GM19324 (cell line): ENCODE data around the gene SERPINB4.
"Not testable (repeated sequence)": the region's sequence is repeated elsewhere in the genome, so short reads cannot be mapped to it uniquely, and the experiment has no call there.

ENCODE experiments used
- ATAC-seq: cut with Tn5 transposase; IDR thresholded peaks from one replicate; pipeline ENCODE4 v1.9.1; 2021; ENCODE audit warnings: mild to moderate bottlenecking, moderate library complexity; ENCODE audit not compliant: unreplicated experiment, low FRiP score

Gene SERPINB4

DNA sequence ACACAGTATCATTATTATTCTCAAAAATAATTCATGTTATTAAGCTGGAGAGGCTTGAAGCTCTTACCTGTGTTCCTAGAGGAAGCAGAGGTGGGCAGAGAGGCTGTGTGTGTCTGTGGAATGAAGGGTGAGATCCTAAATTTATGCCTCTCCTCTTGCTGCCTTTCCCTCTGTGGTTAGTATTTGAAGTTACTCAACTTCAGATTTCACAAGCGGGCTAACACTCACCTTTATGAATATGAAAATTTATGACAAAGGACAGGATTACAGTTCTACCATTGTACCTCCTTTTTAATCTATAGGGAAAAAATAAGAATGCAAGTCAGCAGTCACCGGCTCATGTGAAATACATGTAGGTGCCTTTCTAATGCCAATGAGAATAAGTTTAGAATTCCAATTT lies at the start of gene SERPINB4:
Gene SERPINB4 (minus strand): TSS at position 115 of the 400 bp plus-strand sequence. CDS start 679 bp downstream, outside the sequence.
- ATAC-seq, result not testable (repeated sequence)

DNA sequence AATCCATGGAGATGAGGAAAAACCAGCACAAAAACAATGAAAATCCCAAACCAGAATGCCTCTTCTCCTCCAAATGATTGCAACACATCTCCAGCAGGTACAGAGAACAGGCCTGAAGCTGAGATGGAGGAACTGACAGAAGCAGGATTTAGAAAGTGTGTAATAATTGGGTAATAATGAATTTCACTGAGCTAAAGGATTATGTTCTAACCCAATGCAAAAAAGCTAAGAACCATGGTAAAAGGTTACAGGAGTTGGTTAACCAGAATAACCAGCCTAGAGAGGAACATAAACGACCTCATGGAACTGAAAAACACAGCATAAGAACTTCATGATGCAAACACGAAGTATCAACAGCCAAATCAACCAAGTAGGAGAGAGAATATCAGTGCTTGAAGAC lies 45.0 kb upstream of the SERPINB4 start:
- no peak for ATAC-seq

DNA sequence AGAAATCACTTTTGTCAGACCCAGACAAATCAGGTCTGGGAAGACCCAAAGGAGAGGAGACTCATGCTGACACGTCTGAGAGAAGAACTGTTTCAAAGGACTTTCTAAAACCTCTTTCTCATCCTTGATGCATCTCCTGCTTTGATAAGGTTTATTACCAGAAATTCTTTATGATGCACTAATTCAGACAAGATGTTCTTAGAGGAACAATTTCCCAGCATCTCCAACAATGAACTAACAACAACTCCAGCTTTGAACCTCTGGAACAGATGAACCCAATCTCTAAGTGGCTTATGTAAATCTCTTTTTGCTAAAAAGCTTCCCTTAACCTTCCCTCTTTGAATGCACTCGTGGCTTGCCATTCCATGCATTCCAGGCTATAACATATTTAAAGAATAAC lies 42.8 kb upstream of the SERPINB4 start:
- no peak for ATAC-seq

DNA sequence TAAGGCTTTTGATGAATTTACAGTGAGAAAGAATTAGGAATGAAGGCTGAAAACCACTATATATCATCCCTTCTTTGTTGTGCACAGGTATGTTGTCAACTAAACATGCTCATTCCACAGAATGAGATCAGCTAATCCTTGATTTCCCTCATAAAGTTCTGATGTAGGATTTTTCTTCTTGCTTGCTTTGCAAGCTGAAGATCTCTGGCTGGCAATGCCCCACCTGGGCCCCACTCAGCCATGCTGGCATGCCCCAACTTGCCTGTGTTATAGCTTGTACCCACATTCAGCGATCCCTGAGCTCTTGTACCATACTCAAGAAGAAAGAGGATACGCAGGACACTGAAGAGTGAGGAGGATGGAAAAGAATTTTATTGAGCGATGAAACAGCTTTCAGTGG lies 40.7 kb upstream of the SERPINB4 start:
- no peak for ATAC-seq

DNA sequence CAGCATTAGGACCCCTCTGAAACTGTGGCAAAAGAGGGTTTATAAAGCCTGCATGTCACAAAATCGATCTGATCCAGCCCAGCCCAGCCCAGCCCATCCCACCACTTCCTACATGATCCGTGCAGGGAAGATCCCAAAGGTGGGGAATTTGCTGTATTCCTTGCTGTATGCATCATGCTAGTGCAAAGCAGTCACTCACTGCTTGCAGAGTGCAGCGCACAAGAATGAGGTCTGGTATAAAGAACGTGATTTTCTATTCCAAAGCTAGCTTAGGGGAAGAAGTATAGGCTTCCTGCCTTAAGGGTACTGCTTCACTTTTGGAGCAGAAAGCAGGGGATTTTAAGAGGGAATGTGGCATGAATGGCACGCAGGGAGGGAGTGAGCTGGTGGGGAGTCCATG lies 39.8 kb upstream of the SERPINB4 start:
- ATAC-seq, result no peak

DNA sequence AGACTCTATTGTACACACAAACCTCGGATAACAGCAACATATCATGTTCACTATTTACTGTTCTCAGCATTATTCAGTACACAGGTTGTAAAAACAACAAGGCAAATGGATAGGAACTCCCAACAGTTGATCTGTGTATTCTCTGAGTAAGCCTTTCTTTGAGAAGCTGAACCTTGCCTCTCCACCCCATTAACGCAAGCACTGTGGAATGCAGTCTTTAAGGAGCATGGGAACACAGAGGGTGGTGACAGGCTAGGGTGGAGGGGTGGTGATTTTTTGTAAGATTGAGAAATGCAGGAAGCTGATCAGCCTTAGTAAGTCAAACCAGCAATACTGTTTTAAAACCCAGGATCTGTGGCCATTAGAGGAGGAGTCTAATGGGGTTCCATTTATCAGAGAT lies 39.1 kb upstream of the SERPINB4 start:
- ATAC-seq, result no peak

DNA sequence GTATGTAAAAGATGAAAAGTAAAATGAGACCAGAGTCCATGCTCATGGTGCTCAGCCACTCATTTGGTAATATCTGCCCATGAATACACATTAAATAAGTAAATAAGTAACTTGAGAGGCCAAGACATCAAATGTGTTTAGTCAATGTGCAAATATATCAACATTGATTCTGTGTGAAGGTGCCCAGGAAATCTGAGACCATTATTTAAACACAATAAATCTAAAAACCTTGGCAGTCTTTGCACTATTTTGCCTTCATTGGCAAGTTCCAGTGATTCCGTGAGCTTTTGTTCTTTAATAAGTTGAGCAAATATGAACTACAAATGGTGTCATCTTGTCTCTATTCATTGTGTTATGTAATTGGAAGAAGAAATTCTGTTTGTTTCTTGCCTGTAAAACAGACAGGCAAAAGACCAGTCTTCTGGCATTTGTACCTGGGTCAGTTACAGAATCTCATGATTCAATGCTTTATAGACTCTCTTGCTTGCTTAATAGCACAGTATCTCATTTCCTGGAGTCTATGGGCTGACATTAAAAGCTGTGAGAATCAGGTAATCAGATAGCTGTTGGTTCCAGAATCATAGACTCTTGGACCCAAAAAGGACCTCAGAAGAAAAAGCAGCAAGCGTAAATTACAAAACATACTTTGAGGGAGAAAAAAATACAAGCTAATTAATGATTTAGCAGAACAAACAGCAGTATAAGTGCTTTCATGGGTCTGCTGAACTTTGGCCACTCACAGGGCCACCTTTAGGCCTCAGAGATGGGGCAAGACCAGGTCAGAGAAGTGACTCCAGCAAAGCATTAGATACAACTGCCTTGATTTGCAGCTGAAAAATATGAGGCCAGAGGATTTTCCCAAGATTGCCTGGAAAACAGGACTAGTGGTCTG lies 37.6 kb upstream of the SERPINB4 start:
- ATAC-seq, result no peak

DNA sequence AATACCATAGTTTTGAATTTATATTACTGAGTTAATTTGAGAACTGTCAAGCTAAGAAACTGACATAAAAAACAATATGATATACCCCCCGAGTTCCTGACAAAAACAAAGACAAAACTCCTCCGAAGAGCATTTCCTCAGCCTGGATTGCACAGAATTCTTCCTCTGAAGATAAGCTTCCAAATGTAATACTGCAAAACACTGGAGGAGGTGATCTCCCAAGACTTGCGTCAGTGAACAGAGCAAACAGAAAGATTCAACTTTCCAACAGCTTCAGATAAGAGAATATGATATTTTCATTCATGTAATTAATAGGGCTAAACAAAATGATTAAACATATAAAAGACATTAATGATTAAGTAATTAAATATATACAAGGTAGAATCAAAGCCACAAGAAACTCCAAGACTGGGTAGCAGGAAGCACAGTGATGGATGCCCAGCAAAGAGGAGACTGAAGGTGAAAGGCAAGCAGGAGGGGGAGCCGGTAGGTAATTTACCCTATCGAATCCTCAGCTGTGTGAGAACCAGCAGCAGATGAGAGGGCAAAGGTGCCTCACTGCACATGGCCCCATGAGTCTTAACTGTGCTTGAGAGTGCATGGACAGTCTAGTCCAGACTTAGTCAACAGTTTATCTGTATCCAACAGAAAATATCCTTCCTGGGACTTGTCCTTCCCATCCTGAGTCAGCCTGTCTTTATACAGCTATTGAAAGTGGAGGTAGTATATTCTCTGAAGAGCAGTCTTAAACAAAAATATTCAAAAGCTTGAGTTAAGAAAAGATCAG lies 36.0 kb upstream of the SERPINB4 start:
- no peak for ATAC-seq

DNA sequence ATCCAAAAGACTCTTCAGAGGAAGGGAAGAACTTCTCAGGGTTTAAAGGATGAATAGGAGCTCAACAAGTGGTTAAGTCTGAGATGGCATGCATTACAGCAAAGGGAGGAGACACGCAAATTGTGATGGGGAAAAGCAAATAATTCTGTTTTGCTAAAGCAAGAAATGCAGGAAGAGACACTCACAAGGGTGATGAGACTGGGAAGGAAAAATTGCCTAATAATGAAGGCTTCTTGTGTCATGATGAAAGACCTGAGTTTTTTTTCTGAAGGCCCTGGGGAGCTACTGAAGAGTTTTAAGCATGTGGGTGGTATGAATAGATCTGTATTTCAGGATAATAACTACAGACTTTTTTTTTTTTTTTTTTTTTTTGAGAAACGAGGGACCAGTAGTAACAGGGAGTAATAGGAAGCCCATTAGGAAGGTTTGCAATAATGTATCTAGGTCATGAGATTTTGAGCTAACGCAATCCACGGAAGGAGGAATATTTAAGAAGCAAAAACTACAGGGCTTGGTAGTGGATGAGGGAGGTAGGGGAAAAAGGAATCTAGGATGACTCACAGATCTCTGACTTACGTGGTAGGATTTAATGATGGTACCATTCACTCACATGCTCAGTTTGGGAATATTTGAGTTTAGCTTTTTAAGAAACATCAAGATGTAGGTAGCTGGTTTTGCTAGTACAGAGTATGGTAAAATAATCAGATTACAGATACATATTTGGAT lies 33.6 kb upstream of the SERPINB4 start:
- no peak for ATAC-seq

DNA sequence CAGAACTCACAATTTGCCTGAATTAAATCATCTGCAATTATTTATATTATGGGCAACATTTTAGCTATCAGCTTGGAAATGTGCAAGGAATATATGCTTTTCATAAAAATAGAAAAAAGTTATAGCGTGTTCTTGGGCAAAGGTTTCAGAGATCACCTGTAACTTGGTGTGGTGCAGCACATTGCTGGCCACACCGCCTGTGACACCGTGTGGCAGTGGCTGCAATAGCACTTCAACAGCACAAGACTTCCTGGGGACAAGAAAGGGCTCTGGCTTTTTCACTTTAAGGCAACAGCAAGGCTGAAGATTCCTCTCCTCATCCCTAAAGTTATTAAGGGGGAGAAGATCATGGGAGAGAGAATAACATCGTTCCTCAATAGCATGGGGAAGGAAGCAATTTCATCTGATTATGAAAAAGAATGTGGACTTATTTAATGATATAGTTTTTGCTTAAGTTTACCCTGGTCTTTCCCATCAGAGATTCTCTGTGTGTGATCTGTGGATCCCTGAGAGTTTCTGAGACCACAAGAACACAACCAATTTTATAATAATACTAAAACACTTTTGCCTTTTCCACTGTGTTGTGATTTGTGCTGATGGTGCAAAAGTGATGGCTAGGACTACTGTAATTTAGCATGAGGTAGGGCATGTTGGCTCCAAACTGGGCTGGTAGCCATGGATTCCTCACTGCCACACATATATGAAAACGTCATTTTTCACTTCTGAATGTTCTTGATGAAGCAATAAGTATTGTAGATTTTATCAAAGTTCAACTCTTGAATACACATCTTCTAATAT lies 32.7 kb upstream of the SERPINB4 start:
- peak; percentile 86 for ATAC-seq

DNA sequence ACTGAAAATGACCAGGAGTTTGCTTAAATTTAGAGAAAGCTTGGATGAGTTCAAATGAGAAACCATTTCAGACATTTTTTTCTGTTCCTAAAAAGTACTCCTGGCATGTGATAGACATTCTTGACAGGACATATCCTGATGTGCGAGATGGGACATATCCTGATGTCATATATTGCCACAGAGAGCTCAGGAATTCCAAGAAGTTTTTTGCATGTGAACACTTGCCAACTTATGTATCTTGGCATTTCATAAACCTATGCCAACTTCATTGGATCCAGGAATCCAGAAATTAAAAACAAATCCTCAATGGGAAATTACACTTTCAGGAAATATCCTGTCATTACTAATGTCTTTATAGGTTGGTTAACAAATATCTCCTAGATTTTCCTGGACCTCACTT lies 20.5 kb upstream of the SERPINB4 start:
- ATAC-seq, result no peak

DNA sequence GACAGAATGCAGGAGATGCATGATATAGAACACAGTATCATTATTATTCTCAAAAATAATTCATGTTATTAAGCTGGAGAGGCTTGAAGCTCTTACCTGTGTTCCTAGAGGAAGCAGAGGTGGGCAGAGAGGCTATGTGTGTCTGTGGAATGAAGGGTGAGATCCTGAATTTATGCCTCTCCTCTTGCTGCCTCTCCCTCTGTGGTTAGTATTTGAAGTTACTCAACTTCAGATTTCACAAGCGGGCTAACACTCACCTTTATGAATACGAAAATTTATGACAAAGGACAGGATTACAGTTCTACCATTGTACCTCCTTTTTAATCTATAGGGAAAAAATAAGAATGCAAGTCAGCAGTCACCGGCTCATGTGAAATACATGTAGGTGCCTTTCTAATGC lies 17.7 kb upstream of the SERPINB4 start, which contains the start of gene SERPINB3:
Gene SERPINB3 (minus strand): TSS at position 144 of the 400 bp plus-strand sequence. CDS start 677 bp downstream, outside the sequence.
- not testable (repeated sequence) for ATAC-seq

DNA sequence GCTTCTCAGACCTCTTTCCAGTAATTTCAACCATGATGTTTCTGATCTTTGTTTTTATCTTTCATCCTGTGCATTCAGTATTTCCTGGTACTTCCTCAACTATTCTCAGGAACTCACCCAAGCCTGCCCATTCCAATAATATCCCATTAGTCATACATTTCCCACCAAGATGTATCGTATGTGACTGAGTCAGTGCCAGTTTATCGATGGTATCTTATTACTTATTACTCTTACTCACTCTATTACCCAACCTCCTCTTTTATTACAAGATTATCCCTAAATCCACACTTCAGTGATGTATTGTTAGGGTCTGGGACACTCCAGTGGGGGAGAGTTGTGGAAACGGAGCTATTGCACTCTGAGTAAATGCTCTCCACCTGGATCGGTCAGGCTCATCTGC lies 14.9 kb upstream of the SERPINB4 start:
- not testable (repeated sequence) for ATAC-seq

DNA sequence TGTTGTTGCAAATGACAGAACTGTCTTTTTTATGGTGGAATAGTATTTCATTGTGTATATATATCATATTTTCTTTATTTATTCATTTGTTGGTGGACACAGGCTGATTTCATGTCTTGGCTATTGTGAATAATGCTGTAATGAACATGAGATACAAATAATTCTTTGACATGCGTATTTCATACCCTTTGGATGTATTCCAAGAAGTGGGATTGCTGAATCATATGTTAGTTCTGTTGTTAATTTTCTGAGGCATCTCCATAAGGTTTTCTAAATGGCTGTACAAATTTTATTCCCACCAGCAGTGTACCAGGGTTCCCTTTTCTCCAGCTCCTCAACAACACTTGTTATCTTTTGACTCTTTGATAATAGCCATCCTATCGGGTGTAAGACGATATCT lies 6.2 kb upstream of the SERPINB4 start:
- ATAC-seq, result not testable (repeated sequence)

DNA sequence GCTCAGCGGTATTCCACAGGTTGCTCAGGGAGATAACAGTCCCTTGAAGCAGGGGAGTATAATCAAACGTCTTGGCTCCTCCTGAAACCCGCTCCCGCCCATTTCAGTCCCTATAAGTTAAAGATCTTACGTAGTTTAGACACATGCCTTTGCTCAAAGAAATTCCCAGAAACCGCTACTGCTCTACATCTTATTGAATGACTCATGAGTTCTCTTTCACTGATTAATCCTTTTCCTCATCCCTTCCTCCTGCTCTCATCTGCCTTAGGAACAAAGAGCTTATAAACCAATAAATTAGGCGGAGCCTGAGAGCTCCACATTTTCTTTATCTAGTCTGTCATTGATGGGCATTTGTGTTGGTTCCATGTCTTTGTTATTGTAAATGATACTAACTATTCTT lies 4.2 kb upstream of the SERPINB4 start:
- no peak for ATAC-seq

DNA sequence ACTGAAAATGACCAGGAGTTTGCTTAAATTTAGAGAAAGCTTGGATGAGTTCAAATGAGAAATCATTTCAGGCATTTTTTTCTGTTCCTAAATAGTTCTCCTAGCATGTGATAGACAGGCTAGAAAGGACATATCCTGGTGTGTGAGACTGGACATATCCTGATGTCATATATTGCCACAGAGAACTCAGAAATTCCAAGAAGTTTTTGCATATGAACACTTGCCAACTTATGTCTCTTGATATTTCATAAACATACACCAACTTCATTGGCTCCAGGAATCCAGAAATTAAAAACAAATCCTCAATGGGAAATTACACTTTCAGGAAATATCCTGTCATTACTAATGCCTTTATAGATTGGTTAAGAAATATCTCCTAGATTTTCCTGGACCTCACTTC lies 2.9 kb upstream of the SERPINB4 start:
- no peak for ATAC-seq

DNA sequence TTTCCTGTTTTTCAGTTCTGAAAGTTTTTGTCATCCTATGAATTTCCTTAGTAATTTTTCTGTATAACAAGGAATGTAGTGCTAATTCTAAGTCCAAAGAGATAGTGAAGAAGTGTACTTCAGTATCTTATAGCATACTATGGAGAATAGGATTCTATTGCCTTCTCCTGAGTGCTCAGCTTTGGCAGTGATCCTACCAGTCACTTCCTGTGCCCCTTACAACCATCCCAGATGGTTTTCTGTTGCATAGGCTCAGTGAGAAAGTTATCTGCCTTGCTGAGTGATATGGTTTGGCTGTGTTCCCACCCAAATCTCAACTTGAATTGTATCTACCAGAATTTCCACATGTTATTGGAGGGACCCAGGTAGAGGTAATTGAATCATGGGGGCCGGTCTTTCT lies 638 bp upstream of the SERPINB4 start:
- not testable (repeated sequence) for ATAC-seq

DNA sequence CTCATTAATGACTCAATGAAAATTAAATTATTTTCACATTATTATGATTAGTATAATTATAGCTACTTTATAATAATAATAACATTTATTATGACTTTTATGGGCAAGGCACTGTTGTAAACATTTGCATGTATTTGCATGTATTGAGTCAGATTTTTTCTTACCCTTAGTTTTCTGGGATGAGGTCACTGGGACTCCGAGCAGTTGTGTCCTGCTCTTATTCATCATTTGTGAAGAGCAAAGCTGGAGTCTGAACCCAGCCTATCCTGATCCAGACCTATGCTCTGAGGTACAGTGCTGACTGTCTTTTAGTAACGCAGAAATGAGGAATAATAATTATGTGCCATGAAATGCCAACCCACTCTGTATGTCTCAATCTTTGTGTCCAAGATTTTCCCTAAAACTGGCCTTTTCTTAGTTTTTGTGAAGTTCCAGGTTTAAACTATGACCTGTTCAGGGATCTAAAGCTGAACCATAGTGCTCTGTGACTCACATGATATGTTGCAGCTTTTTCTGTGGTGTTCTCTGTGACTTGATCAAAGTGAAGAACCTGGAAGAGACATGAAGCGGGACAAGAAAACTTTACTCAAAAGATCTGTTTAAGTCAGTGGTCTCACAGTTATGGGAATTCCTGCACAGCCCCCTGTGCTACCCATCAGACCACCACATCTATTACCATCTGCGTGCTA lies 1.2 kb downstream of the SERPINB4 start:
- not testable (repeated sequence) for ATAC-seq

DNA sequence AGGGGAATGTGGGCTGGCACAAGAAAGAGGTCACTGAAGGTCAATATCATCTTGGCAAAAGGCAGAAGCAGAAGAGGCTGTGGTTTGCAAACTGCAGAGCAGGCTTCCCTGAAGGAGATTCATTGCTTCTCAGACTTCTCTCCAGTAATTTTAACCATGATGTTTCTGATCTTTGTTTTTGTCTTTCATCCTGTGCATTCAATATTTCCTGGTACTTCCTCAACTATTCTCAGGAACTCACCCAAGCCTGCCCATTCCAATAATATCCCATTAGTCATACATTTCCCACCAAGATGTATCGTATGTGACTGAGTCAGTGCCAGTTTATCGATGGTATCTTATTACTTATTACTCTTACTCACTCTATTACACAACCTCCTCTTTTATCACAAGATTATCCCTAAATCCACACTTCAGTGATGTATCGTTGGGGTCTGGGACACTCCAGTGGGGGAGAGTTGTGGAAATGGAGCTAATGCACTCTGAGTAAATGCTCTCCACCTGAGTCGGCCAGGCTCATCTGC lies 2.8 kb downstream of the SERPINB4 start:
- not testable (repeated sequence) for ATAC-seq
